MM.1S (cell line): Measurements from ENCODE around the gene CIROP.

Experiments used
- EZH2 ChIP-seq: fragments of 300-600 bp; sonication (generic); optimal IDR thresholded peaks from 2 replicates; pipeline ENCODE3; 2017; ENCODE audit warnings: low read depth, mild to moderate bottlenecking, antibody characterized with exemption, low read length, mixed read lengths
- TF ChIP-seq, protein P1 (sequence below): fragments of 300-600 bp; sonication (generic); IDR thresholded peaks from 2 replicates; pipeline ENCODE4 v1.5.1; 2016; ENCODE audit warnings: antibody characterized with exemption, low read length, mixed read lengths

DNA sequence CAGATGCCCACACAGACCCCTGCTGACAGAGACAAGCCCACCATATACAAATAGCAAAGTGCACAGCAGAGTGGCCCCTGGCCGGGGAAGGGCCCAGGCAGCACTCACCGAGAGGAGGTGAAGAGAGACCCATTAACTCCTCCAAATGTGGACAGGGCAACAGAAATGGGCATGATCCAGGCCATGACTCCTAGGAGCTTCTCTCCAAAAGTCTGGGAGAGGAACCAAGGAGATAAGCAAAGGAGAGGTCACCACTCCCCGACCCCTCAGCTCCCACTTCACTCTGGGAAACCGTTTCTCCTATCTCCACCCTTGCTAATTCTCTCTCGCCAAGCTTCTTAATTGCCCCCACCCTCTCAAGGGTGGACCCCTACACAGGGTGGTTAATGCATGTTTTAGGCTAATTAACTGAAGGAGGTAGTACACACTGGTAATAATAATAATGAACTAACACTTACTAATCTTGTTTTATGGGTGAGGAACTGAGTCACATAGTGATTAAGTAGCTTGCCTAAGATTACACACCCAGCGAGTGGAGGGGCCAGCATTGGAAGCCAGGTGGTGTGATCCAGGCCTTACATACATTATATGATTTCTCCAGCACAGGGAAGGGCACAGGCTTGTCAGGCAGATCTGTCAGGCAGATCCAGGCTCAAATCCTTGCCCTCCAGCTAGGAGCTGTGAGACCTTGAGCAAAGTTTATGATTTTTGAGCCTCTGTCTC, 33.2 kb upstream of the CIROP start:
- TF ChIP-seq, protein P1, sequence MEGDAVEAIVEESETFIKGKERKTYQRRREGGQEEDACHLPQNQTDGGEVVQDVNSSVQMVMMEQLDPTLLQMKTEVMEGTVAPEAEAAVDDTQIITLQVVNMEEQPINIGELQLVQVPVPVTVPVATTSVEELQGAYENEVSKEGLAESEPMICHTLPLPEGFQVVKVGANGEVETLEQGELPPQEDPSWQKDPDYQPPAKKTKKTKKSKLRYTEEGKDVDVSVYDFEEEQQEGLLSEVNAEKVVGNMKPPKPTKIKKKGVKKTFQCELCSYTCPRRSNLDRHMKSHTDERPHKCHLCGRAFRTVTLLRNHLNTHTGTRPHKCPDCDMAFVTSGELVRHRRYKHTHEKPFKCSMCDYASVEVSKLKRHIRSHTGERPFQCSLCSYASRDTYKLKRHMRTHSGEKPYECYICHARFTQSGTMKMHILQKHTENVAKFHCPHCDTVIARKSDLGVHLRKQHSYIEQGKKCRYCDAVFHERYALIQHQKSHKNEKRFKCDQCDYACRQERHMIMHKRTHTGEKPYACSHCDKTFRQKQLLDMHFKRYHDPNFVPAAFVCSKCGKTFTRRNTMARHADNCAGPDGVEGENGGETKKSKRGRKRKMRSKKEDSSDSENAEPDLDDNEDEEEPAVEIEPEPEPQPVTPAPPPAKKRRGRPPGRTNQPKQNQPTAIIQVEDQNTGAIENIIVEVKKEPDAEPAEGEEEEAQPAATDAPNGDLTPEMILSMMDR: no peak
- no peak for TF ChIP-seq EZH2
